ENCODE data around the gene PIK3R5.

DNA sequence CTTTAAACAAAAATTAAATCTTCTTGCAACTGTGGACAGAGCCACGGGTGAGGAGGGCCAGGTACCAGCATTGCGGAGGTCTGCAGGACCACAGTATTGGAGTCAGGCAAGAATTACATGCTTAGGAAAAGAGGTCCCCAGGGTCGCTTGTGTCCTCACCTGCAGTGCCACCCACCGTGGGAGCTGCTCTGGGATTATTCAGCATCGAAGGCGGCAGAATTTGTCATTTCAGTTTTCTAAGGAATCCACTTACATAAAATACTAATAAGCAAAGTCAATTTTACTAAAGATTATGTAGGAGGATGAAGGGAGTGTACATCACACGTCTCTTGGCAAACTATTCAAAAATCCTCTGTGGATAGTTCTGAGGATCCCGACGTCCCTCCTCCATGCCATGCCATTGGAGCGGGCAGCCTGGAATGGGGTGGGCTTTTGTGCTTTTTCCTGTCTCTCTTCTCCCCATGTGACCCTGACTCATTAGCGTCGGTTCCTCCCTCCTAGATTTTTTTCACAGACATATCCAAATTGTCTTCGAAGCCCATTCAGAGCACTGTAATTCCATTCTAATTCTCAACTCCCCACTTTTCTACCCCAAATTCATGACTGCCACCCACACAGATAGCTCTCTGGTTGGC is 95.0 kb downstream of the PIK3R5 start:
- TF ChIP-seq, protein P1, sequence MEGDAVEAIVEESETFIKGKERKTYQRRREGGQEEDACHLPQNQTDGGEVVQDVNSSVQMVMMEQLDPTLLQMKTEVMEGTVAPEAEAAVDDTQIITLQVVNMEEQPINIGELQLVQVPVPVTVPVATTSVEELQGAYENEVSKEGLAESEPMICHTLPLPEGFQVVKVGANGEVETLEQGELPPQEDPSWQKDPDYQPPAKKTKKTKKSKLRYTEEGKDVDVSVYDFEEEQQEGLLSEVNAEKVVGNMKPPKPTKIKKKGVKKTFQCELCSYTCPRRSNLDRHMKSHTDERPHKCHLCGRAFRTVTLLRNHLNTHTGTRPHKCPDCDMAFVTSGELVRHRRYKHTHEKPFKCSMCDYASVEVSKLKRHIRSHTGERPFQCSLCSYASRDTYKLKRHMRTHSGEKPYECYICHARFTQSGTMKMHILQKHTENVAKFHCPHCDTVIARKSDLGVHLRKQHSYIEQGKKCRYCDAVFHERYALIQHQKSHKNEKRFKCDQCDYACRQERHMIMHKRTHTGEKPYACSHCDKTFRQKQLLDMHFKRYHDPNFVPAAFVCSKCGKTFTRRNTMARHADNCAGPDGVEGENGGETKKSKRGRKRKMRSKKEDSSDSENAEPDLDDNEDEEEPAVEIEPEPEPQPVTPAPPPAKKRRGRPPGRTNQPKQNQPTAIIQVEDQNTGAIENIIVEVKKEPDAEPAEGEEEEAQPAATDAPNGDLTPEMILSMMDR (IDR thresholded peaks at IDR 0.05 in 4 of 5, conservative IDR thresholded peaks at IDR 0.05 in 1 of 5), result no peak
- no peak for TF ChIP-seq POLR2A (IDR thresholded peaks at IDR 0.05)
